ENCODE data around the gene BRMS1.
A peak's percentile ranks its signal among the peaks of the same experiment; 100 is the strongest.
"Not testable (repeated sequence)": the region's sequence is repeated elsewhere in the genome, so short reads cannot be mapped to it uniquely, and the experiment has no call there.

Gene BRMS1

DNA sequence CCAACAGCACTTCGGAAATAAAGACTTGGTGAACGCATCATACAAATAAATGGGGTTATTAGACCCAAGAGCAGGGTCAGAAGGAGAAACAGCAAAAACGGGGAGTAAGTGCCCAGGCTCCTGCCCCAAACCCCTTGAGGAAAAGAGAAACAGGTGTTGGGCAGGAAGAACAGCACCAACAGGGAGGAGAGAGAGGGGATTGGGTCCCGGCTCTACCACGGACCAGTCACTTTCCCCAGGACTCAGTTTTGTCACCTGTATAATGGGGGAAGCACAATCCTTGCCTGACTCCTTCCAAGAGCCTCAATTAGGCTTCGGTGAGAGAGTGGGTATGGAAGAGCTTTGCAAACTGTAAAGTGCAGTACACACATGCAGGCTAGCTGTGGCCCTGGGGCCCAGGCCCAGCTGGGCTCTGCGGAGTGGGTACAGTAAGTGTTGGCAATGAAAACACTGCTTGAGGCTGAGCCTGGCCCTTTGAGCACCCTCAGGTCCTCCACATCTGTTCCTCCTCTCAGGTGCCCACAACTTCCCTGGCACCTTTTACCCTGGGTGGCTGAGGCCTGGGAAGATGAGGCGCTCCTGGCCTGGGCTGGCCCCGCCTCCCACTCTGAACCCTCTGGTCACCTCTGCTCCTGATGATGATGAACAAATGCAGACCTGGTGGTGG lies 17.7 kb upstream of the BRMS1 start:
- Histone ChIP-seq H3K27ac (ENCODE audit: low read depth, low read length, severe bottlenecking) (no peak overlapping the region), H3K4me1 (ENCODE audit: control insufficient read depth, insufficient read depth, low read length, poor library complexity, severe bottlenecking) (no peaks in the 10 kb centered on the region), H3K36me3 (ENCODE audit: control insufficient read depth, insufficient read depth, low read length) (peaks cover 55% of the 10 kb centered on the region), H3K4me3 (ENCODE audit: extremely low read depth, insufficient read depth, low read length, poor library complexity, severe bottlenecking) (no peak overlapping the region), H3K9me3 (ENCODE audit: control insufficient read depth, low read length) (no peaks in the 10 kb centered on the region)
- 88 to 97% methylated on average over 4 to 9 of the region's 9 CpGs for WGBS, 2 experiments (ENCODE audit: insufficient coverage in 2 of 2)

DNA sequence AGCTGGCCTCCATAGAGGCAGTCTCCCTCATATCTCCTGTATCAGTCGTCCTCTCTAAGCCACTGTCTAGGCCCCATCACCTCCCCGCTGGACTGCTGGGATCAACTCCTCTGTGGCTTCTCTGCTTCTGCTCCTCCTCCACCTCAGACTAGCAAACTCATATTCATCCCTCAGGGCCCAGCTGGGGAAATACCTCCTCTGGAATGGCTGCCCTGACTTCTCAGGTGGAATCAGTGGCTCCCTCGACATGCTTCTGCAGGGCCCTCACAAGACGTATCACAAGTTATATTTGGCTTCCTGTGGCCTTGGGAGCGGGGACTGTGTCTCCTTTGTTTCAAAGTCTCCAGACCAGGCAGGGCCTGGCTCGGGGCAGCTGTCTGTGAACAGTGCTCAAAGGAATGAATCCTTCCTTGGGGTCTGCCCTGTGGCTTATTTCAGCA lies 16.6 kb upstream of the BRMS1 start:
- Histone ChIP-seq H3K9me3 (ENCODE audit: control insufficient read depth, low read length) (no peaks in the 10 kb centered on the region), H3K4me3 (ENCODE audit: extremely low read depth, insufficient read depth, low read length, poor library complexity, severe bottlenecking) (no peak overlapping the region), H3K36me3 (ENCODE audit: control insufficient read depth, insufficient read depth, low read length) (peaks cover 44% of the 10 kb centered on the region), H3K27ac (ENCODE audit: low read depth, low read length, severe bottlenecking) (peak overlapping the region; percentile 16), H3K4me1 (ENCODE audit: control insufficient read depth, insufficient read depth, low read length, poor library complexity, severe bottlenecking) (no peaks in the 10 kb centered on the region)
- whole genome bisulfite sequencing, 2 experiments (ENCODE audit: insufficient coverage in 2 of 2) = 93 to 96% methylated on average over 6 of the region's 6 CpGs

DNA sequence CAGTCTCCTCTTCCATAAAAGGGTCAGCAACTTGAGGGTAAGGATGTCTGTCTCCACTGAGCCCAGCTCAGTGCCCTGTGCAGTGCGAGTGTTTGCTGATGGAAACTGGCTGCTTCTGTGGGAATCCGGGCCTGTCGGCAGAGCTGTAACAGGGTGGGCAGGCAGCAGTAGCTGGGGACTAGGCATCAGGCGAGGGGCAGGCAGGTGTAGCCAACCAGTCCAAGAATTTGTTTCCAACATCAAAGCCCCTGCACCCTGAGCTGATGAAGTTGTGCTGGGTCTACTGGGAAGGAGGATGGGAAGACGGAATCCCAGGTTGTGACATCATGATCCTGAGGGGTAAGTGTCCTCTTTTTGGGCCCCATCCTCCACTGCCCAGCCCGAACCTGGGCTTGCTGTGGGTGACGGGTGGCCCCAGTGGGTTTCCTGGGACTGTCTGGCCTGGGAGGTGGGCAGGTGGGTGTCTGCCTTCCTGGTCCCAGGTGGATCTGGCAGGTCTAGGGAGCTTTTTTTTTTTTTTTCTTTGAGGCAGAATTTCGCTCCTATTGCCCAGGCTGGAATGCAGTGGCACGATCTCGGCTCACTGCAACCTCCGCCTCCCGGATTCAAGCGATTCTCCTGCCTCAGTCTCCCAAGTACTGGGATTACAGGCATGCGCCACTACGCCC lies 15.6 kb upstream of the BRMS1 start:
- Histone ChIP-seq H3K4me1 (ENCODE audit: control insufficient read depth, insufficient read depth, low read length, poor library complexity, severe bottlenecking) (no peaks in the 10 kb centered on the region), H3K4me3 (ENCODE audit: extremely low read depth, insufficient read depth, low read length, poor library complexity, severe bottlenecking) (no peak overlapping the region), H3K36me3 (ENCODE audit: control insufficient read depth, insufficient read depth, low read length) (peaks cover 34% of the 10 kb centered on the region), H3K27ac (ENCODE audit: low read depth, low read length, severe bottlenecking) (no peak overlapping the region), H3K9me3 (ENCODE audit: control insufficient read depth, low read length) (no peaks in the 10 kb centered on the region)
- WGBS, 2 experiments (ENCODE audit: insufficient coverage in 2 of 2) = 95 to 98% methylated on average over 5 to 7 of the region's 15 CpGs

DNA sequence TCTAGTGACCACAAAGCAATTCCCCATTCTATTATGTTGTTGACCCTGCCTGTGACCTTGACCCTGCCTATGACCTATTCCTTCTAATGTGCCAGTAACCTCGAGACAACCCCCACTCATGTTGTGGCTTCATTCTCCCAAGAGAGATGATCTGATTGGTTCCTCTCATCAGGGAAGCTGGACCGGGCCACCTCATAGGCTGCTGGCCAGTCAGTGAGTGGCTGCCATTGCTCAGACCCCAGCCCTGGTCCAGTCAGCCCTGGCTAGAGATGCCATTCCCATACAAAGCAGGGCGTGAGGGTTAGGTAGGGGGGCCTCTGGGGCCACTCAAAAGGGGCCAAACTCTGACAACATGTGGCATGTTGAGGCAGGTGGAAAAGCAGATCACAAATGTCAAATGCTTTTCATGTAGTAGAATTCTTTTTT lies 14.8 kb upstream of the BRMS1 start:
- H3K9me3 ChIP-seq (ENCODE audit: control insufficient read depth, low read length) = no peaks in the 10 kb centered on the region
- H3K27ac ChIP-seq (ENCODE audit: low read depth, low read length, severe bottlenecking) = no peak overlapping the region
- H3K36me3 ChIP-seq (ENCODE audit: control insufficient read depth, insufficient read depth, low read length) = peaks cover 25% of the 10 kb centered on the region
- H3K4me3 ChIP-seq (ENCODE audit: extremely low read depth, insufficient read depth, low read length, poor library complexity, severe bottlenecking) = no peak overlapping the region
- no peaks in the 10 kb centered on the region for H3K4me1 ChIP-seq (ENCODE audit: control insufficient read depth, insufficient read depth, low read length, poor library complexity, severe bottlenecking)
- 75 to 85% methylated on average over 2 to 3 of the region's 3 CpGs for WGBS, 2 experiments (ENCODE audit: insufficient coverage in 2 of 2)

DNA sequence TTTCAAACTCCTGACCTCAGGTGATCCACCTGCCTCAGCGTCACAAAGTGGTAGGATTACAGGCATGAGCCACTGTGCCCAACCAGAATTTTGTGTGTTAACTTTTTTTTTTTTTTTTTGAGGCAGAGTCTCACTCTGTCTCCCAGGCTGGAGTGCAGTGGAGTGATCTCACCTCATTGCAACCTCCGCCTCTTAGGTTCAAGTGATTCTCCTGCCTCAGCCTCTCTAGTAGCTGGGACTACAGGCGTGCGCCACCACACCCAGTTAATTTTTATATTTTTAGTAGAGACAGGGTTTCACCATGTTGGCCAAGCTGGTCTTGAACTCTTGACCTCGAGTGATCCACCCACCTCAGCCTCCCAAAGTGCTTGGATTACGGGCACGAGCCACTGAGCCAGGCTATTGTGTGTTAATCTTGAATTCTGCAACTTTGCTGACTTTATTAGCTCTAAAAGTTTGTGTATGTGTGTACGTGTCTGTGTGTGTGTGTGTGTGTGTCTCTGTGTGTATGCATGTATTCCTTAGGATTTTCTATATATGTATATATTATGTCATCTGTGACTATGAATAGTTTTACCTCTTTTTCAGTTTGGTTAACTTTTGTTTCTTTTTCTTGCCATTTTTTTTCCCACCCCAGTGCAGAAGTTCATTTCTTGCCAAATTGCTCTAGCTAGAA lies 5.8 kb upstream of the BRMS1 start:
- H3K9me3 ChIP-seq (ENCODE audit: control insufficient read depth, low read length); H3K36me3 ChIP-seq (ENCODE audit: control insufficient read depth, insufficient read depth, low read length); H3K4me3 ChIP-seq (ENCODE audit: extremely low read depth, insufficient read depth, low read length, poor library complexity, severe bottlenecking); H3K27ac ChIP-seq (ENCODE audit: low read depth, low read length, severe bottlenecking): not testable (repeated sequence)
- peaks cover 11% of the 10 kb centered on the region for H3K4me1 ChIP-seq (ENCODE audit: control insufficient read depth, insufficient read depth, low read length, poor library complexity, severe bottlenecking)
- 82 to 88% methylated on average over 3 to 4 of the region's 8 CpGs for WGBS, 2 experiments (ENCODE audit: insufficient coverage in 2 of 2)

DNA sequence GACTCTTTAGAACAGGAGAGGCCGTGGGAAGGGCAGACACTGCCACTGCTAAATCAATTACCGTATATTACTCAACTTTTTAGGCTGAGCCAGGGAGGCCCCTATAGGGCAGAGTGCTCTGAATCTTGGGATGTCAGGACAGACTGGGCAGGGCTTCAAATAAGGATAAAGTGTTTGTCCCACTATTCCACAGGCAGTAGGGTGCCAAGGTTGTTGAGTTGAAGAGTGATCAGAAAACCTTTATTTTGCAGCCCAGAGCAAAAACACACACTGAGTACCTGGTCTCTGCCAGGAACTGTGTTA lies 4.1 kb upstream of the BRMS1 start:
- Histone ChIP-seq H3K9me3 (ENCODE audit: control insufficient read depth, low read length) (no peaks in the 10 kb centered on the region), H3K27ac (ENCODE audit: low read depth, low read length, severe bottlenecking) (no peak overlapping the region), H3K4me1 (ENCODE audit: control insufficient read depth, insufficient read depth, low read length, poor library complexity, severe bottlenecking) (peaks cover 17% of the 10 kb centered on the region), H3K4me3 (ENCODE audit: extremely low read depth, insufficient read depth, low read length, poor library complexity, severe bottlenecking) (no peak overlapping the region), H3K36me3 (ENCODE audit: control insufficient read depth, insufficient read depth, low read length) (no peaks in the 10 kb centered on the region)
- WGBS, 2 experiments (ENCODE audit: insufficient coverage in 2 of 2) = no CpG with 5 or more reads among the region's 2 CpGs

DNA sequence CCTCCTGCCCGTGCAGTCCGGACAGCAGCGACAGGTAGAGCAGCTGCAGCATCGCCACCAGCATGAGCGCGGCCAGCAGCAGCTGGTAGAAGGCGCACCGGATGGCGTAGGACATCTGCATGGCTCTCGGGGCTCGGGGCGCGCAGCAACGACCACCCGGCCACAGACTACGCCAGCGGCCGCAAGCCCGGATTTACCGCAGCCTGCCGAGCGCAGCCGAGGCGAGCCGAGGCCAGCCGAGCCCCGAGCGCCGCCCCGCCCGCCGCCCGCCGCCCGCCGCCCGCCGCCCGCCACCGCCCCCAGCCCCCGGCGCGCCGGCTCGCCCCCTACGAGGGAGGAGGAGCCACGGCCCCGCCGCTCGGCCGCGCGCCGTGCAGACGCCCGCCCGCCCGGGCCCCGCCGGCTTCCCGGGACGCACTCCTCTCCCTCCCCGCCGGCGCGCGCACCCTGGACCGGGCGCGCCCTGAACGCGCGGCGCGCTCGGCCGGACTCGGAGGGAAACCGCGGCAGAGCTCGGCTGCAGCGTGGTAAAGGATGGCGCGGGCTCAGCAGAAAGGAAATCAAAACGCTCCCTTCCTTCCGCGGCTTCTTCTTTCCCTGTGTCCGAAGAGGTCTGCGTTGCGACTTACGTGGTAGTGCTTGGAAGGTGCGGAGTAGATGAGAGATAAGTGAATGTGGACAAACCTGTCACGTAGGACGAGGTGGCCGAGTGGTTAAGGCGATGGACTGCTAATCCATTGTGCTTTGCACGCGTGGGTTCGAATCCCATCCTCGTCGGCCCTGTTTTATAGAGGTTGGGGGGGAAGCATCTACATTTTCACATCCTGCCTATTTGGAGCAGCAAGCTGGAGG lies 2.7 kb upstream of the BRMS1 start, which contains the start of gene B4GAT1:
Gene B4GAT1 (minus strand): TSS at position 205 of the 852 bp plus-strand sequence. CDS start 84 bp downstream, at position 121.
- Histone ChIP-seq H3K36me3 (ENCODE audit: control insufficient read depth, insufficient read depth, low read length) (peaks cover 8% of the 10 kb centered on the region), H3K9me3 (ENCODE audit: control insufficient read depth, low read length) (no peaks in the 10 kb centered on the region), H3K4me1 (ENCODE audit: control insufficient read depth, insufficient read depth, low read length, poor library complexity, severe bottlenecking) (peaks cover 19% of the 10 kb centered on the region), H3K4me3 (ENCODE audit: extremely low read depth, insufficient read depth, low read length, poor library complexity, severe bottlenecking) (peak within 1 kb of the TSS; percentile 69), H3K27ac (ENCODE audit: low read depth, low read length, severe bottlenecking) (peak within 1 kb of the TSS; percentile 89)
- WGBS, 2 experiments (ENCODE audit: insufficient coverage in 2 of 2) = 0 to 2% methylated on average over 43 to 44 of the region's 101 CpGs

DNA sequence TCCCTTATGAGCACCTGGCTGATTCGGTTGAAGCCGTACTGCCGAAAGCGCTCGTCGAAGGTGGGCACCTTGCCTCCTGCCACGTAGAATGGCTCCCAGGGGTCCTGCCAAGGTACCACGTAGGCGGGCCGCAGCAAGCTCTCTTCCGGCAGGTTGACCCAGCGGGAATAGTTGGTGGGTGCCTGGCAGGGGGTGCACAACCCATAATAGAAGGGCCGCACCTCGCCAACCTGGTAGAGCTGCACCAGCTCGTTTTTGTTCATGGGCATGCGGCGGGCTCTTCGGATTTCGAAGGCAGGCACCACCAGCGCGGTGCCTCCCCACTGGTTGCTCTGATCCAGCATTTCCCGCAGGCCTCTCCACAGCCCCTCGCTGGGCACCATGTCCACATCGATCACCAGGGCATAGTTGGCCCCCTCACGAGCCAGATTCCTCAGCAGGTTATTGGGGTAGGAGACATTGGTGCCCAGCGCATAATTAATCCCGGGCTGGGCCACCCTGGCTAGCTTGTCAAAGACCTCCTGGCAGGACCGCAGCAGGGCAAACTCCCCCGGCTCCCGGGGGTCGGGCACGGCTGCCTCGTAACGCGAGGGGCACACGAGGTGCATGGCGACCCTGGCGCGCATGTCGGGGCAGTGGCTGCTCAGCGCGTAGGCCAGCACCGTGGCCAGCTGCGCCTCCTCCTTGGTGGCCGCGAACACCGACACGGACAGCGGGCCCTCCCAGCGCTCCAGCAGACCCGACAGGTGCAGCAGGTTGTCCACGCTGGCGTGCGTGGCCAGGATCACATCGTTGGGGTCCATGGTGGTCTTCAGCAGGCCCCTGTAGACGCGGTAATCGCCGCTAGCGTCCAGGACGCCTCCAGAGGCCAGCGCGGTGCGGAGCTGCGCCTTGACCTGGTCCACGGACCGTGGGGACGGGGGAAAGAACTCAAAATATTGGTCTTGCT lies 1.8 kb upstream of the BRMS1 start:
- WGBS, 2 experiments (ENCODE audit: insufficient coverage in 2 of 2) = 47 to 49% methylated on average over 53 to 67 of the region's 68 CpGs
- peaks cover 17% of the 10 kb centered on the region for H3K36me3 ChIP-seq (ENCODE audit: control insufficient read depth, insufficient read depth, low read length)
- H3K4me3 ChIP-seq (ENCODE audit: extremely low read depth, insufficient read depth, low read length, poor library complexity, severe bottlenecking) = peak overlapping the region; percentile 69
- peaks cover 19% of the 10 kb centered on the region for H3K4me1 ChIP-seq (ENCODE audit: control insufficient read depth, insufficient read depth, low read length, poor library complexity, severe bottlenecking)
- peak overlapping the region; percentile 64 for H3K27ac ChIP-seq (ENCODE audit: low read depth, low read length, severe bottlenecking)
- H3K9me3 ChIP-seq (ENCODE audit: control insufficient read depth, low read length) = no peaks in the 10 kb centered on the region

DNA sequence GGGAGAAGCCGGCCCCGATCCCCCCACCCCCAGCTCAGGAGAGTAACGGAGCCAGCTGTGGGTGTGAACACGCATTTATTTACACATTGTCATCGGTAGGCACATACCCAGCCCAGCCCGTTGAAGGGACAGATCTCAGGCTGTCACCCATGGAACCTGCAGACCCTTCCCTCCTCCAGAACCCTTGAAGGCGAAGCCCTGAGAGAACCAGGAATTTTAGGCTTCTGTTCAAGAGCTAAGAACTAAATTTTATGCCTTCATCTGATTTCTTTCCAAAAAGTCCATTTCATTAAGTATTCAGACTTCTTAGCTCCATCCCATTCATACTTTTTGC lies 379 bp upstream of the BRMS1 start:
- H3K9me3 ChIP-seq (ENCODE audit: control insufficient read depth, low read length) = no peaks in the 10 kb centered on the region
- H3K4me1 ChIP-seq (ENCODE audit: control insufficient read depth, insufficient read depth, low read length, poor library complexity, severe bottlenecking) = peaks cover 19% of the 10 kb centered on the region
- H3K4me3 ChIP-seq (ENCODE audit: extremely low read depth, insufficient read depth, low read length, poor library complexity, severe bottlenecking) = peak overlapping the region; percentile 97
- H3K36me3 ChIP-seq (ENCODE audit: control insufficient read depth, insufficient read depth, low read length) = peaks cover 31% of the 10 kb centered on the region
- peak overlapping the region; percentile 72 for H3K27ac ChIP-seq (ENCODE audit: low read depth, low read length, severe bottlenecking)
- 21 to 34% methylated on average over 6 of the region's 7 CpGs for WGBS, 2 experiments (ENCODE audit: insufficient coverage in 2 of 2)

DNA sequence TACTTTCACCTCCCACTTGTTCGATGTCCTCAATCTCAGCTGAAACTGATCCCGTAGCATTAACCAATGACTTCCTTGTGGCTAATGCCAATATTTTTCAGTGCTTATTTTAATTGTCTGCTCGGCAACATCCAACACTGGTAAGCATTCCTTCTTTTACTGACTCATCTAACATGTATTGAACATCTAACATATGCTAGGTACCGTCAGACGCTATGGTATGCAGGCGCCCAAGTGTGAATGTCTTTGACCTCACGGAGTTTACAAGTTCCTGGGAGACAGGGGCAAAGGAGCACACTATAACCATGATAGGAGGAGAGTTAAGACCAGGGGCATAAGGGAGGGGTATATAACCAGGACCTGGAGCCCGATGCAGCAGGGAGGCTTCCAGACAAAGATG lies 1.7 kb downstream of the BRMS1 start:
- Histone ChIP-seq H3K36me3 (ENCODE audit: control insufficient read depth, insufficient read depth, low read length) (peaks cover 50% of the 10 kb centered on the region), H3K4me3 (ENCODE audit: extremely low read depth, insufficient read depth, low read length, poor library complexity, severe bottlenecking) (no peak overlapping the region), H3K9me3 (ENCODE audit: control insufficient read depth, low read length) (no peaks in the 10 kb centered on the region), H3K4me1 (ENCODE audit: control insufficient read depth, insufficient read depth, low read length, poor library complexity, severe bottlenecking) (peaks cover 19% of the 10 kb centered on the region), H3K27ac (ENCODE audit: low read depth, low read length, severe bottlenecking) (no peak overlapping the region)
- 95 to 97% methylated on average over 6 to 8 of the region's 8 CpGs for WGBS, 2 experiments (ENCODE audit: insufficient coverage in 2 of 2)
